Muscle of back (tissue), 11 donors: ENCODE data around the gene TMEM229B. TPM values are rescaled to one million over a fixed set of nuclear protein-coding genes. Genes with fewer than 3 reads are reported as not detected.
A peak's percentile ranks its signal among the peaks of the same experiment; 100 is the strongest.

Experiments used
- DNase-seq, 3 donors: peaks; one replicate each; pipeline versions ENCODE4 v3.0.0 to v3.0.0-alpha.2; 2013
- polyA plus RNA-seq, 10 donors: library from polyadenylated mRNA; unstranded; fragments of 120-200 nt; gene quantifications; one replicate each; pipeline ENCODE4 v1.2.1, GENCODE V29; 2013; ENCODE audit not compliant: insufficient read length in 10 of 10

TMEM229B gene
- polyA plus RNA-seq, 10 donors = 0.17 to 1.3 (median 0.47) TPM

- peak in 1 of 3 donors; percentile 34 for DNase-seq
These were observed 27.0 kb upstream of the TMEM229B start for GRCh38 chr14:67515386-67516079.

DNA sequence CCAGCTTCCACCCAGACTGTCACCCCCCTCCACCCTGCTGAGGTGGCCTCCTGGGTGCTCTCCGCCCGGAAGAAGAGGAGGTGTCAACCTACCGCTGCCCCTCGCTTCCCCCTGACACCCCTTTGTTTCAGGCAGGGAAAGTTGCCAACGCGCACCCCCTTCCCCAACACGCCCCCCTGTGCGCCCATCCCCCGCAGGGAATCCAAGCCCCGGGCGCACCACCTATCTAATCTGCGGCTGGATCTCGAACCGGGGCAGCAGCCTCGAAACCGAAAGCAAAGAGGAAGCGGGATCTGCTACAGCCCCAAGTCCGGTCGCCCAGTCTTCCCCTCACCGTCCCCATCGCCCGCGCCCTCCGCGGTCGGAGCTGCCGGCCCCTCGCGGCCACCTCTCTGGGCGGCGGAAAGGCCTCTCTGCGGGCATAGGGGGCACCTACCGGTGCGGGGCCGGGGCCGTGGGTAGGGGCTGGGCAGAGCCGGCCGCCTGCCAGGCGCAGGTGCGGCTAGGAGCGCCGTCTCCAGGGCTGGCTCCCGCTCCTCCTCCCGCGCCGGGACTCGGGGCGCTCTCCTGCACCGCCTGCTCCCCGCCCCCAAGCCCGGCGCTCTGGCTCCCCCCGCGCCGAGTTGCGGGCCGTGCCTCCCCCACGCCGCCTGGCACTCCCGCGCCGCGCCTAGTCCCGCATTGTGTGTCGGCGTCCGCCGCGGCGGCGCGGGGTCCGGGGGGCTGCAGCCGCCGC lies 26.3 kb upstream of the TMEM229B start:
- DNase-seq = peak in 2 of 3 donors; percentile 23 to 69

- peak in 2 of 3 donors; percentile 49 to 74 for DNase-seq
These were observed 25.7 kb upstream of the TMEM229B start for GRCh38 chr14:67514203-67514607.

- DNase-seq = peak in 1 of 3 donors; percentile 18
These were observed 25.1 kb upstream of the TMEM229B start for GRCh38 chr14:67513631-67514108.

- DNase-seq = no peak
These were observed 24.2 kb upstream of the TMEM229B start for GRCh38 chr14:67512463-67513310.

- no peak for DNase-seq
These were observed 22.3 kb upstream of the TMEM229B start for GRCh38 chr14:67510836-67511235.

DNA sequence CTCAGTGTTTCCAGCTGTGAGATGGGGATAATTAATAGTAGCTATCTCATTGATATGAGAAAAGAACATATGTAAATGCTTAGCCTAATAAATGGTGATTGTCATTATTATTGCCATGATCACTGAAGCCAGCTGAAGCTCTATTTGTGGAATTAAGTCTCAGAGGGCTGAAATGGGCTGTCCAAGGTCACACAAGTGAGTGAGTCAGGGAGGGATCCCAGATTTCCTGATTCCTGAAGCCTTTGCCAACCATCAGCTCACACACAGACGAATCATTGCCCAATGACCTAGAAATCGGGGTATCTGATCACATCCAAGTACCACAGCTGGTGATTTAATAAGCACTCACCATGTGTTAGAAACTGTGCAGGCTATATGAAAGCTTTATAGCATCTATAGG lies 21.6 kb upstream of the TMEM229B start:
- no peak for DNase-seq

DNA sequence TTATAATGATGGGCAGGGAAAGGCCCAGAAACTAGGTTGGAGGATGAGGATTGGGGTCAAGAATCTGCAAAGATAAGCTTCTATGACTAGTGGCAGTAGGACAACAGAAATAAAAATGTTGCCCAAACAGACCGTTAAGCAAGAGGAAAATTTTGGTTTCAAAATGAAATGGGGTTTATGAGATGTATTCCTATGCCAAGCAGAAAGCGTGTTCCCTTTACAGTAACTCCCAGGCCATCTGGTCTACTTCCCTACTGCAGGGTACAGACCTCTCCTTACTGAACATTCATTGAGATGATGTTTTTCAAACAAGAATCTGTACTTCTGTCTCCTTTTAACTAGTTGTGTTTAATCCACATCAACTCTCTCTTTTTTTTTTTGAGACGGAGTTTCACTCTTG lies 20.4 kb upstream of the TMEM229B start:
- no peak for DNase-seq

GRCh38 chr14:67505254-67505653 lies 16.7 kb upstream of the TMEM229B start:
- no peak for DNase-seq

GRCh38 chr14:67503331-67503730 lies 14.8 kb upstream of the TMEM229B start:
- no peak for DNase-seq

DNA sequence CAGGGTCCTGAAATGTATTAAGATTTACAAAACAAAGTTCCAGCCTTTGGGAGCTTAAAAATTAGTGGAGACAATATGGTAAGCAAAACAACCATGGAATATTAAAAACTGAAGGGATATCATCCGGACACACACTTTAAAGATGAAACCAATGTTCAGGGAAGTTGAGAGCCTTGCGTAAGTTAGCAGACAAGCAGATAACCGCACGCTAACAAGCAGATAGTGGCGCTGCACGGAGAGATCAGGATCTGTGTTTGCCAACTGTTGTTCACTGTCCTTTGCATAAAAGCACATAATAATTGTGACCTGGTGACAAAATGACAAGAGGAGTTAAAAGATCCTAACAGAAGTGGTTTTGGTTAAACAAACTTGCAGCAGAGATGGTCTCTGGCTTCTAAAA lies 14.3 kb upstream of the TMEM229B start:
- no peak for DNase-seq

GRCh38 chr14:67501670-67502069 lies 13.1 kb upstream of the TMEM229B start:
- DNase-seq = no peak

DNA sequence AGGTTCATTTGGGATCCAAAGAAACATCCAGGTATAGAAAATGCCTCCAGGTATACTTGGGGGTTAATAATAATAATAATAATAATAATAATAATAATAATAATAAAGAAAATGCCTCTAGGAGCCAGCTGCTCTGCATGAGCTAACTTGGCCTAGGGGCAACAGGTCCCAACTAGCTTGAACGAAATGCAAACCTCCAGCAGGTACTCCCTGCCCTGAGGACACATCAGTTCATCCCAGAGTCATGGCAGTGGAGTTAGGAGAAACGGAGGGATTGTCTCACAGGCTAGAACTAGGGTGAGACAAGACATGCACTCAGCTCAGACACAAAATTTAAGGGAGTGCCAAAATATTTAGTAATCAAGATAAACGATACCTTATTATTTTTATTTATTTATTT lies 12.5 kb upstream of the TMEM229B start:
- no peak for DNase-seq

GRCh38 chr14:67497716-67498115 lies 9.2 kb upstream of the TMEM229B start:
- DNase-seq = no peak

DNA sequence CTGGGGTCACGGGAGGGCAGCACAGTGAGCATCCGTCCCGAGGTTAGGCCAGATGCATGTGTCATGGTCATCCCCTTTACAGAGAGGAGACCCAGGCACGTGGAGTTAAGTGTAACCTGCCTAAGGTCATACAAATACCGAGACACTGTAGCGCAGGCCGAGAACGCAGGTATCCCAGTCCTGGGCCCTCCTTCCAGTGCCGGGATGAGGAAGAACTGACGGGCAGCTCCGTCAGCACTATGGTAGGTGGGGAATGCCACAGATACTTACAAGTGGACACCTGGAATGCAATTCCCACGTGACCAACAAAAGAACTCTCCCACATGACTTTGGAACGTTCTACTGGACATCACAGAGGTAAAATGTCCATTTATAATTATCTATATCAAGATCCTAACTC lies 8.7 kb upstream of the TMEM229B start:
- no peak for DNase-seq

GRCh38 chr14:67495827-67496226 lies 7.3 kb upstream of the TMEM229B start:
- no peak for DNase-seq

DNA sequence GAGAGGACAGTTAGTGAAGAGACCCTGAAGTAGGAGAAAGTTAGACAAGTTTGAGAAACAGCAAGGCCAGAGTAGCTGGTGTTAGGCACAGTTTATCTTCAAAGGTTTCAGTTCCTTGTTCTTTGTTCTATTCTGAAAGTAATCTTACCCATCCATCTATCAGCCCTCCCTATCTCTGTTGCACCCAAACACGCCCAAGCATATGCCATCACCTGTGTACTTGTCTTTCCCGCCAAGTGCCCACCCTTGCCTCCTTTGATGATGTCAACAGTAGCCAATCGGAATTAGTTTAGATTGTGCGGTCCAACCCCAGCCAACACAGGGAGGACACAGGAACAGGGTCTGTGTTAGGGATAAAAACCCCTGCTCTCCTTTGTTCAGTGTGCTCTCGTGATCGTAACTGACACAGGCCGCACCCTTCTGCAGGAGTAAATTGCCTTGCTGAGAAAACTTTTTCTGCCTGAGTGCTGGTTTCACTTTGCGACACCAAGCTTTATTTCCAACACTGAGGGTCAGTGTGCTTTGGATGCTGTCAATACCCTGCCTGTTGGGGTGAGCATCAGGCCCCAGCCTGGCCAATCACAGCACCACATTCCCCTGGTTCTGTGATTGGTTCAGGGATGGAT lies 4.7 kb upstream of the TMEM229B start:
- no peak for DNase-seq

GRCh38 chr14:67492538-67492937 lies 4.0 kb upstream of the TMEM229B start:
- no peak for DNase-seq

DNA sequence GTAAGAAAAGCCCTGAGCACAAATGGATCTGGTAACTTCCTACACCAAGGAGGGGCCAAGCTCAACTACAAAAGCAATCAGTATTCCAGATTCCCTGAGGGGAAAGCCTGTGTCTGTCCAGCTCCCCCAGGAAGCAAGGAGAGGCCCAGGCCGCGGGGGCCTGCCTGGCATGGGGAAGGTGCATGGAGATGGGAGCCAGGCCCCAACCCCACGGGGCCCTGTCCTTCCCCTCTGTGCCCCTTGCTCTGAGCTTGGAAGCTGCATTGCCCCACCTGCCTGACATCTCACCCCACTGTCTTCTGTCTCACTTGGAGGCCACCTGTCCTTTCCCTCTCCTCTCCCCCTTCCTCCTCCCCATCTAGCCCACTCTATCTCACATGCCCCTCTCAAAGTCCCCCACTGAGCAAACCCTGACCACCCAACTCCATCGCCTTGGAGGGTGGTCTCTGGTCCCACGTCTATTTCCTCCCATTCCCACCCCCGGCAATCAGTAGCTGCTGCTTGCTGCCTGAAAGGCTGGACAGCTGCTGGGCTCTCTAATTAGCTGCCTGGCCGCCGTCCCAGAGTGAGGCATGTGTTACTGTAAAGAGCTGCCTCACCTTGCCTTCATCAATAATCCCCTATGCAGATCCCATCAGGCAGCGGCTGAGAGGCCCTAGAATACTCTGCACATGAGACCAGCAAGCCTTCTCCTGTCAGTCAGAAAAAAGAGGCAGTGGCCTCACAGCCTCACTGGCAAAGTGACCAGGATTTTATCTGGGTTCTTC lies 3.4 kb upstream of the TMEM229B start:
- peak in 2 of 3 donors; percentile 28 to 31 for DNase-seq

DNA sequence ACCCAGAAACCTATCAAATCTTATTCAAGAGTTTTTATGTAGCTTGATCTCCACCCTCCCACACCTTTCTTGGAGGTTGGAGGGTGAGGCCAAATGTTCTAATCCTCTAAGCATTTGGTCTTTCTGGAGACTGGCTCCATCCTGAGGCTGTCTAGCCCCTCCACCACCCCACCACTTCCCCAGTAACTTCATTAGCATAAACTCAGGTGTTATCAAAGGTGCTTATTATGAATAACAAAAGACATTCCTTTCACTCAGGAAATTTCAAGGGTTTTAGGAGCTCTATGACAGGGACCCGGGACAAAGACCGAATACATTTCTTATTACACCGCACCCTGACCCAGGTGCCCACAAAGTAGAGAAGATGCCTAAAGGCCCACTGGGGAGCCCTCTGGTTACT lies 2.8 kb upstream of the TMEM229B start:
- no peak for DNase-seq

GRCh38 chr14:67490196-67490595 lies 1.7 kb upstream of the TMEM229B start:
- DNase-seq = no peak
